Astrocyte of the spinal cord (primary cell): ENCODE results near the gene DAGLA.

Source experiments
- DNase-seq: peaks from one replicate; pipeline ENCODE4 v3.0.0; 2011; ENCODE audit warnings: low read depth, low spot score
- H3K4me3 ChIP-seq: 2 replicates; pipeline ENCODE4 v1.5.1; 2011; ENCODE audit warnings: low read depth, mild to moderate bottlenecking, low read length, moderate library complexity
- CTCF ChIP-seq: IDR thresholded peaks from 2 replicates; pipeline ENCODE4 v1.5.1; 2012; ENCODE audit warnings: low read depth, mild to moderate bottlenecking, low read length, inconsistent platforms
- in situ Hi-C: cut with HindIII; loops from 2 replicates; pipeline ENCODE4 v1.10.0; 2017; ENCODE audit warnings: low sequenced_read_pairs

DAGLA gene

DNA sequence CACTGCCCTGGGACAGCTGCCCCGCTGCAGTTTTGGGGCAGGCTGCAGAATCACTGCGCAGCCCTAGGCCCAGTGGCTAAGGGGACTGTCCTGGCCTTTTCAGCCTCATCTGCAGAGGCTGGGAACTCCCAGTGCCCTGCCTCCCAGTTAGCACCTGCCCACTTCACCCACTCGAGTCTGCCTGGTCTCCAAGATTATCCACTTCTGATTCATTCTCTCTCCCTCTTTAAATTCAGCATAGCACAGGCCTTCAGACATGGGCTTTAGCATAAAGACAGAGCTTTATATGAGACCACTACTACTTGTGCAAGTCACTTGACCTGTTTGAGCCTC lies 8.9 kb downstream of the DAGLA start:
- no peak overlapping the region for H3K4me3 ChIP-seq
- TF ChIP-seq CTCF, result no peak
- in situ Hi-C loops, result no loop called here
- DNase-seq, result no peak

GRCh38 chr11:61690706-61691379 lies 10.7 kb downstream of the DAGLA start:
- in situ Hi-C loops, result no loop called here

GRCh38 chr11:61691380-61692156 lies 11.4 kb downstream of the DAGLA start:
- in situ Hi-C loops, result no loop called here
- H3K4me3 ChIP-seq, result no peak overlapping the region
- no peak for DNase-seq
- no peak for TF ChIP-seq CTCF

More at GRCh38 chr11:61690706-61691379, 10.7 kb downstream of the DAGLA start:
- no peak for DNase-seq
- TF ChIP-seq CTCF, result no peak
- no peak overlapping the region for H3K4me3 ChIP-seq

- no peak for TF ChIP-seq CTCF
- no peak overlapping the region for H3K4me3 ChIP-seq
- in situ Hi-C loops, result no loop called here
- DNase-seq, result no peak
Observed at GRCh38 chr11:61693922-61694601, 13.9 kb downstream of the DAGLA start.

GRCh38 chr11:61694602-61694939 lies 14.4 kb downstream of the DAGLA start:
- H3K4me3 ChIP-seq, result no peak overlapping the region
- in situ Hi-C loops, result no loop called here
- DNase-seq, result no peak
- TF ChIP-seq CTCF, result no peak

DNA sequence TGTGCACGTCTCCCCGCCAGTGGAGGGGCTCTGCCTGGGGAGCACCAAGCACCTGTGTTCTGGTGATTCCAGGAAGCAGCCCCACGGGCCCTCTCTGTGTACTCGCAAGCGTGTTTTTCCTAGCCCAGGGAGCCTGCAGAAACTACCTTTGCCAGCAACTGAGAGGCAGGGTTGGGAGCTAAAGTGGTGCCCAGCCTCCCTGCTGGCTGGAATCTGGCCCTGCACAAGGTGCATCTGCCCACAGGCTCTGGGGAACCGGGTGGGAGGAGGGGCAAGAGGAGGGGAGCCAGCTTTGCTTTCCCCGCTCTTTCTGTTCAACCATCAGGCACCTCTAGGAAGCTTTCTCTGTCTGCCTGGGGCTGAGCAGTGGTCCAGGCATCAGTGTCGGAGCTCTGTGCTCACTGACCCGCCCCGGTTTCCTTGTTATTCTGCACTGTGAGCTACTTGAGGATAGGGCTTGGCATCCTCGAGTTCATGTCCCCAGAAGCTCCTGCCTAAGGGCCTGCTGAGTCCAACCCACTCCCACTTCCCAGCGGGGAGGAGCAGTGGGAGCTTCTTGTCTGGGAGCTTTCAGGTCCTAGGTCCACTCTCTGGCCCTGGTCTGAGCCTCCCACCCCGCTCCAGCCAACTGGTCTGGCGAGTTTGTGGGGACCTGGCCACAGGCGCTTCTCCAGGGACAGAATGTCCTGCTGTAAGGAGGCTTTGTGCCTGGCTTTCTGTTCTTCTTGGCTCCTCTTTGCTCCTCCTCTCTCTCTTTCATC lies 14.9 kb downstream of the DAGLA start:
- in situ Hi-C loops, result no loop called here
- no peak for DNase-seq
- H3K4me3 ChIP-seq, result no peak overlapping the region
- peak; percentile 19 for TF ChIP-seq CTCF
